HEK293 (cell line): ENCODE measurements around the gene PFAS.

Source experiments
- CTCF ChIA-PET: fragments of 350-600 bp; formaldehyde crosslinking; extraction: SDS; loops from one replicate; lab custom pipeline; 2021; ENCODE audit warnings: antibody characterized with exemption; lab: Yijun Ruan, JAX
- POLR2A ChIA-PET: fragments of 300-600 bp; formaldehyde crosslinking; extraction: SDS; loops from one replicate; lab custom pipeline; 2020; ENCODE audit warnings: antibody characterized with exemption, inconsistent platforms; lab: Yijun Ruan, JAX
- H3K27ac ChIP-seq: fragments of 200-500 bp; sonication (Bioruptor generic); 2 replicates; pipeline ENCODE4 v1.5.1; 2014; ENCODE audit warnings: low read depth, low read length, control low read depth, inconsistent platforms; ENCODE audit errors: extremely low read depth
- H3K36me3 ChIP-seq, 2 experiments: fragments of 200-500 bp in 1 of 2; sonication (Bioruptor generic) in 1 of 2; 1 replicate in 1 of 2; 2 replicates in 1 of 2; pipeline ENCODE4 v1.5.1; 2014 to 2017; ENCODE audit warnings: inconsistent platforms in 2 of 2, low read length in 2 of 2; ENCODE audit not compliant: control insufficient read depth in 2 of 2, insufficient read depth in 1 of 2
- H3K4me1 ChIP-seq: fragments of 200-500 bp; sonication (Bioruptor generic); 2 replicates; pipeline ENCODE4 v1.5.1; 2014; ENCODE audit warnings: mild to moderate bottlenecking, low read length, inconsistent platforms; ENCODE audit not compliant: control insufficient read depth, insufficient read depth
- H3K4me3 ChIP-seq: 2 replicates; pipeline ENCODE4 v1.5.1; 2011; ENCODE audit warnings: low read depth, mild to moderate bottlenecking, control low read depth, low read length, moderate library complexity
- H3K9me3 ChIP-seq: fragments of 200-500 bp; sonication (Bioruptor generic); 2 replicates; pipeline ENCODE4 v1.5.1; 2014; ENCODE audit warnings: low read depth, low read length, inconsistent platforms; ENCODE audit not compliant: control insufficient read depth, insufficient read depth
- HOXA7 ChIP-seq: sonication (generic); formaldehyde crosslinking; IDR thresholded peaks from 2 replicates; pipeline ENCODE4 v1.8.1; 2022; ENCODE audit warnings: missing genetic modification reagents, borderline replicate concordance
- MEIS1 ChIP-seq: sonication (generic); formaldehyde crosslinking; IDR thresholded peaks from 2 replicates; pipeline ENCODE4 v1.8.1; 2022; ENCODE audit warnings: missing genetic modification reagents, mild to moderate bottlenecking, borderline replicate concordance
- TRIM28 ChIP-seq: IDR thresholded peaks from 2 replicates; pipeline ENCODE4 v1.6.1; 2011; ENCODE audit warnings: low read length, control low read depth, borderline replicate concordance
- ZFP69B ChIP-seq: fragments of 450-650 bp; formaldehyde crosslinking; IDR thresholded peaks from 2 replicates; pipeline ENCODE4 v1.5.1; 2016; ENCODE audit warnings: missing biosample characterization, missing genetic modification characterization
- ZNF10 ChIP-seq: fragments of 450-650 bp; formaldehyde crosslinking; IDR thresholded peaks from 2 replicates; pipeline ENCODE4 v1.5.1; 2017; ENCODE audit warnings: missing biosample characterization, missing genetic modification characterization
- ZNF114 ChIP-seq: fragments of 450-650 bp; formaldehyde crosslinking; IDR thresholded peaks from 2 replicates; pipeline ENCODE4 v1.5.0; 2017; ENCODE audit warnings: missing biosample characterization, missing genetic modification characterization
- ZNF157 ChIP-seq: fragments of 450-650 bp; formaldehyde crosslinking; IDR thresholded peaks from 2 replicates; pipeline ENCODE4 v1.5.1; 2016; ENCODE audit warnings: missing biosample characterization, missing genetic modification characterization
- ZNF19 ChIP-seq: fragments of 450-650 bp; formaldehyde crosslinking; IDR thresholded peaks from 2 replicates; pipeline ENCODE4; 2016; ENCODE audit warnings: missing biosample characterization, missing genetic modification characterization, low read depth
- ZNF2 ChIP-seq: fragments of 450-650 bp; formaldehyde crosslinking; IDR thresholded peaks from 2 replicates; pipeline ENCODE4 v1.5.1; 2016; ENCODE audit warnings: missing biosample characterization, missing genetic modification characterization
- ZNF221 ChIP-seq: fragments of 450-650 bp; formaldehyde crosslinking; IDR thresholded peaks from 2 replicates; pipeline ENCODE4 v1.5.1; 2017; ENCODE audit warnings: missing biosample characterization, missing genetic modification characterization, borderline replicate concordance
- ZNF341 ChIP-seq: fragments of 450-650 bp; formaldehyde crosslinking; IDR thresholded peaks from 2 replicates; pipeline ENCODE4; 2016; ENCODE audit warnings: low read depth, missing biosample characterization, missing genetic modification characterization
- ZNF366 ChIP-seq: fragments of 450-650 bp; formaldehyde crosslinking; conservative IDR thresholded peaks from 2 replicates; pipeline ENCODE4 v1.5.1; 2016; ENCODE audit warnings: missing biosample characterization, missing genetic modification characterization
- ZNF433 ChIP-seq: fragments of 450-650 bp; formaldehyde crosslinking; IDR thresholded peaks from 2 replicates; pipeline ENCODE4 v1.5.1; 2016; ENCODE audit warnings: missing biosample characterization, missing genetic modification characterization, low read depth
- ZNF510 ChIP-seq: fragments of 450-650 bp; formaldehyde crosslinking; IDR thresholded peaks from 2 replicates; pipeline ENCODE4 v1.5.1; 2018; ENCODE audit warnings: mild to moderate bottlenecking, missing genetic modification characterization, missing biosample characterization; ENCODE audit not compliant: insufficient replicate concordance
- ZNF548 ChIP-seq: fragments of 450-650 bp; formaldehyde crosslinking; IDR thresholded peaks from 2 replicates; pipeline ENCODE4 v1.5.1; 2016; ENCODE audit warnings: missing biosample characterization, missing genetic modification characterization
- ZNF558 ChIP-seq: fragments of 450-650 bp; formaldehyde crosslinking; IDR thresholded peaks from 2 replicates; pipeline ENCODE4 v1.5.1; 2016; ENCODE audit warnings: missing biosample characterization, missing genetic modification characterization
- ZNF596 ChIP-seq: fragments of 450-650 bp; IDR thresholded peaks from 2 replicates; pipeline ENCODE4 v1.5.0; 2018; ENCODE audit warnings: missing biosample characterization, mild to moderate bottlenecking, missing genetic modification characterization, moderate library complexity
- ZNF610 ChIP-seq: fragments of 450-650 bp; formaldehyde crosslinking; IDR thresholded peaks from 2 replicates; pipeline ENCODE4 v1.5.1; 2016; ENCODE audit warnings: missing biosample characterization, missing genetic modification characterization, borderline replicate concordance
- ZNF621 ChIP-seq: fragments of 450-650 bp; formaldehyde crosslinking; IDR thresholded peaks from 2 replicates; pipeline ENCODE4 v1.5.1; 2017; ENCODE audit warnings: missing biosample characterization, missing genetic modification characterization
- ZNF623 ChIP-seq: fragments of 450-650 bp; formaldehyde crosslinking; IDR thresholded peaks from 2 replicates; pipeline ENCODE4 v1.5.1; 2016; ENCODE audit warnings: missing biosample characterization, missing genetic modification characterization
- ZNF629 ChIP-seq: fragments of 450-650 bp; formaldehyde crosslinking; IDR thresholded peaks from 2 replicates; pipeline ENCODE4 v1.5.1; 2017; ENCODE audit warnings: missing biosample characterization, missing genetic modification characterization
- ZNF701 ChIP-seq: fragments of 450-650 bp; formaldehyde crosslinking; IDR thresholded peaks from 2 replicates; pipeline ENCODE4 v1.5.1; 2016; ENCODE audit warnings: missing biosample characterization, missing genetic modification characterization
- TF ChIP-seq, protein P1 (sequence below): fragments of 450-650 bp; formaldehyde crosslinking; optimal IDR thresholded peaks from 2 replicates; pipeline ENCODE3; 2016; ENCODE audit warnings: missing biosample characterization, mild to moderate bottlenecking, missing genetic modification characterization
- TF ChIP-seq, protein P2 (sequence below): fragments of 450-650 bp; formaldehyde crosslinking; IDR thresholded peaks from 2 replicates; pipeline ENCODE4 v1.5.1; 2017; ENCODE audit warnings: missing biosample characterization, missing genetic modification characterization
- TF ChIP-seq, protein P3 (sequence below): fragments of 450-650 bp; formaldehyde crosslinking; IDR thresholded peaks from 2 replicates; pipeline ENCODE4 v1.5.1; 2016; ENCODE audit warnings: missing biosample characterization, missing genetic modification characterization
- TF ChIP-seq, protein P4 (sequence below): fragments of 450-650 bp; formaldehyde crosslinking; IDR thresholded peaks from 2 replicates; pipeline ENCODE4 v1.5.1; 2016; ENCODE audit warnings: missing biosample characterization, missing genetic modification characterization
- TF ChIP-seq, protein P5 (sequence below): fragments of 450-650 bp; formaldehyde crosslinking; IDR thresholded peaks from 2 replicates; pipeline ENCODE4 v1.5.1; 2016; ENCODE audit warnings: missing biosample characterization, missing genetic modification characterization

PFAS gene

DNA sequence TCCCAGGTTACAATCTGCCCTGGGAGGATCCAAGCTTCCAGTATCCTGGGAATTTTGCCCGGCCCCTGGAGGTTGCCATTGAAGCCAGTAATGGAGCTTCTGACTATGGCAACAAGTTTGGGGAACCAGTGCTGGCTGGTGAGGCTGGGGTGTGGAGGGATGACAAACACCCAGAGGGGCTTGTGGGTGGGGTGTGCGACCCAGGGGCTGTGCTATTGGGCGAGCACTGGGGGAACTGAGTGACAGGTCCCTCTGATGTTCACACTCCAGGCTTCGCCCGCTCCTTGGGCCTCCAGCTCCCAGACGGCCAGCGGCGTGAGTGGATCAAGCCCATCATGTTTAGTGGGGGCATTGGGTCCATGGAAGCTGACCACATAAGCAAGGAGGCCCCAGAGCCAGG, 8.7 kb downstream of the PFAS start:
- POLR2A ChIA-PET: interaction anchor here (2.0 kb wide), 1 partner anchor 10 kb away, joined by 6 read pairs; the partner anchor contains the start of gene CTC1
- Histone ChIP-seq H3K36me3 (peaks cover 52 to 84% of the 10 kb centered on the region in 2 experiments), H3K4me3 (no peak overlapping the region), H3K4me1 (no peaks in the 10 kb centered on the region), H3K27ac (no peak overlapping the region), H3K9me3 (no peaks in the 10 kb centered on the region)
- TF ChIP-seq MEIS1 (CRISPR knock-in tag) (no peak), ZNF623 (no peak), ZNF19 (tag by site-specific recombination) (no peak), ZNF558 (tag by site-specific recombination) (no peak), ZNF341 (tag by site-specific recombination) (no peak), ZNF548 (tag by site-specific recombination) (no peak), ZNF114 (no peak), ZNF510 (tag by site-specific recombination) (no peak), ZNF701 (tag by site-specific recombination) (no peak), ZNF157 (tag by site-specific recombination) (no peak), ZNF621 (tag by site-specific recombination) (no peak), ZNF2 (tag by site-specific recombination) (no peak)
- TF ChIP-seq, protein P1, sequence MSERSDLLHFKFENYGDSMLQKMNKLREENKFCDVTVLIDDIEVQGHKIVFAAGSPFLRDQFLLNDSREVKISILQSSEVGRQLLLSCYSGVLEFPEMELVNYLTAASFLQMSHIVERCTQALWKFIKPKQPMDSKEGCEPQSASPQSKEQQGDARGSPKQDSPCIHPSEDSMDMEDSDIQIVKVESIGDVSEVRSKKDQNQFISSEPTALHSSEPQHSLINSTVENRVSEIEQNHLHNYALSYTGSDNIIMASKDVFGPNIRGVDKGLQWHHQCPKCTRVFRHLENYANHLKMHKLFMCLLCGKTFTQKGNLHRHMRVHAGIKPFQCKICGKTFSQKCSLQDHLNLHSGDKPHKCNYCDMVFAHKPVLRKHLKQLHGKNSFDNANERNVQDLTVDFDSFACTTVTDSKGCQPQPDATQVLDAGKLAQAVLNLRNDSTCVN (tag by site-specific recombination): no peak
- TF ChIP-seq, protein P2, sequence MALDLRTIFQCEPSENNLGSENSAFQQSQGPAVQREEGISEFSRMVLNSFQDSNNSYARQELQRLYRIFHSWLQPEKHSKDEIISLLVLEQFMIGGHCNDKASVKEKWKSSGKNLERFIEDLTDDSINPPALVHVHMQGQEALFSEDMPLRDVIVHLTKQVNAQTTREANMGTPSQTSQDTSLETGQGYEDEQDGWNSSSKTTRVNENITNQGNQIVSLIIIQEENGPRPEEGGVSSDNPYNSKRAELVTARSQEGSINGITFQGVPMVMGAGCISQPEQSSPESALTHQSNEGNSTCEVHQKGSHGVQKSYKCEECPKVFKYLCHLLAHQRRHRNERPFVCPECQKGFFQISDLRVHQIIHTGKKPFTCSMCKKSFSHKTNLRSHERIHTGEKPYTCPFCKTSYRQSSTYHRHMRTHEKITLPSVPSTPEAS (tag by site-specific recombination): no peak
- CTCF ChIA-PET: interaction anchor here (0.5 to 0.7 kb wide), 2 partner anchors 42 to 1271 kb away, joined by 3 read pairs; no protein-coding TSS in a partner anchor

DNA sequence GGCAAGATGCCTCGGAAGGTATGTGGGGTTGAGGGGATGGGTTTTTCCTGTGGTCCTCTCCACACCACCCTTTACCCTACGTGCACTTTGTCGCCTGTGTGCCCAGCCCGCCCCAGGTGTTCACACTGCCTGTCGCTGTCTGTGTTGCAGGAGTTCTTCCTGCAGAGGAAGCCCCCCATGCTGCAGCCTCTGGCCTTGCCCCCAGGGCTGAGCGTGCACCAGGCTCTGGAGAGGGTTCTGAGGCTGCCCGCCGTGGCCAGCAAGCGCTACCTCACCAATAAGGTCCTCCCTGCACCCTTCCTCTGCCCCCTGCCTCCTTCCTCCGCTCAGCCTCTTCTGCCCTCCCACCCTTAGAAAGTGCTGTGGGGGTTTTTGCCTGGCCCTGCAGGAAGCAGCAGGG, 15.2 kb downstream of the PFAS start:
- peaks cover 58 to 91% of the 10 kb centered on the region in 2 experiments for H3K36me3 ChIP-seq
- TF ChIP-seq ZFP69B (tag by site-specific recombination) (no peak), ZNF596 (no peak), ZNF433 (tag by site-specific recombination) (no peak), ZNF629 (tag by site-specific recombination) (no peak), ZNF221 (tag by site-specific recombination) (no peak), ZNF10 (no peak), TRIM28 (no peak), ZNF610 (tag by site-specific recombination) (no peak), ZNF366 (tag by site-specific recombination) (no peak), HOXA7 (no peak)
- TF ChIP-seq, protein P3, sequence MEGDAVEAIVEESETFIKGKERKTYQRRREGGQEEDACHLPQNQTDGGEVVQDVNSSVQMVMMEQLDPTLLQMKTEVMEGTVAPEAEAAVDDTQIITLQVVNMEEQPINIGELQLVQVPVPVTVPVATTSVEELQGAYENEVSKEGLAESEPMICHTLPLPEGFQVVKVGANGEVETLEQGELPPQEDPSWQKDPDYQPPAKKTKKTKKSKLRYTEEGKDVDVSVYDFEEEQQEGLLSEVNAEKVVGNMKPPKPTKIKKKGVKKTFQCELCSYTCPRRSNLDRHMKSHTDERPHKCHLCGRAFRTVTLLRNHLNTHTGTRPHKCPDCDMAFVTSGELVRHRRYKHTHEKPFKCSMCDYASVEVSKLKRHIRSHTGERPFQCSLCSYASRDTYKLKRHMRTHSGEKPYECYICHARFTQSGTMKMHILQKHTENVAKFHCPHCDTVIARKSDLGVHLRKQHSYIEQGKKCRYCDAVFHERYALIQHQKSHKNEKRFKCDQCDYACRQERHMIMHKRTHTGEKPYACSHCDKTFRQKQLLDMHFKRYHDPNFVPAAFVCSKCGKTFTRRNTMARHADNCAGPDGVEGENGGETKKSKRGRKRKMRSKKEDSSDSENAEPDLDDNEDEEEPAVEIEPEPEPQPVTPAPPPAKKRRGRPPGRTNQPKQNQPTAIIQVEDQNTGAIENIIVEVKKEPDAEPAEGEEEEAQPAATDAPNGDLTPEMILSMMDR (tag by site-specific recombination): no peak
- TF ChIP-seq, protein P4, sequence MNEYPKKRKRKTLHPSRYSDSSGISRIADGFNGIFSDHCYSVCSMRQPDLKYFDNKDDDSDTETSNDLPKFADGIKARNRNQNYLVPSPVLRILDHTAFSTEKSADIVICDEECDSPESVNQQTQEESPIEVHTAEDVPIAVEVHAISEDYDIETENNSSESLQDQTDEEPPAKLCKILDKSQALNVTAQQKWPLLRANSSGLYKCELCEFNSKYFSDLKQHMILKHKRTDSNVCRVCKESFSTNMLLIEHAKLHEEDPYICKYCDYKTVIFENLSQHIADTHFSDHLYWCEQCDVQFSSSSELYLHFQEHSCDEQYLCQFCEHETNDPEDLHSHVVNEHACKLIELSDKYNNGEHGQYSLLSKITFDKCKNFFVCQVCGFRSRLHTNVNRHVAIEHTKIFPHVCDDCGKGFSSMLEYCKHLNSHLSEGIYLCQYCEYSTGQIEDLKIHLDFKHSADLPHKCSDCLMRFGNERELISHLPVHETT (tag by site-specific recombination): no peak
- TF ChIP-seq, protein P5, sequence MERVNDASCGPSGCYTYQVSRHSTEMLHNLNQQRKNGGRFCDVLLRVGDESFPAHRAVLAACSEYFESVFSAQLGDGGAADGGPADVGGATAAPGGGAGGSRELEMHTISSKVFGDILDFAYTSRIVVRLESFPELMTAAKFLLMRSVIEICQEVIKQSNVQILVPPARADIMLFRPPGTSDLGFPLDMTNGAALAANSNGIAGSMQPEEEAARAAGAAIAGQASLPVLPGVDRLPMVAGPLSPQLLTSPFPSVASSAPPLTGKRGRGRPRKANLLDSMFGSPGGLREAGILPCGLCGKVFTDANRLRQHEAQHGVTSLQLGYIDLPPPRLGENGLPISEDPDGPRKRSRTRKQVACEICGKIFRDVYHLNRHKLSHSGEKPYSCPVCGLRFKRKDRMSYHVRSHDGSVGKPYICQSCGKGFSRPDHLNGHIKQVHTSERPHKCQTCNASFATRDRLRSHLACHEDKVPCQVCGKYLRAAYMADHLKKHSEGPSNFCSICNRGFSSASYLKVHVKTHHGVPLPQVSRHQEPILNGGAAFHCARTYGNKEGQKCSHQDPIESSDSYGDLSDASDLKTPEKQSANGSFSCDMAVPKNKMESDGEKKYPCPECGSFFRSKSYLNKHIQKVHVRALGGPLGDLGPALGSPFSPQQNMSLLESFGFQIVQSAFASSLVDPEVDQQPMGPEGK (tag by site-specific recombination): no peak
- TF ChIP-seq, all 188 proteins: peak for 0
- Histone ChIP-seq H3K4me3 (no peak overlapping the region), H3K9me3 (no peaks in the 10 kb centered on the region), H3K27ac (no peak overlapping the region), H3K4me1 (no peaks in the 10 kb centered on the region)
- ChIA-PET POLR2A (interaction anchor here (0.7 kb wide), 1 partner anchor 31 kb away, joined by 3 read pairs; the partner anchor contains the start of gene SLC25A35), CTCF (interaction anchor here (0.6 to 0.9 kb wide), 3 partner anchors 13 to 528 kb away, joined by 3 read pairs; no protein-coding TSS in a partner anchor)
